COLO829 (cell line): ENCODE measurements around the gene SLC12A1.
A peak's percentile ranks its signal among the peaks of the same experiment; 100 is the strongest.

Experiments used
- DNase-seq: peaks from one replicate; pipeline ENCODE4 v3.0.0; 2012; ENCODE audit warnings: low spot score

The SLC12A1 gene

DNA sequence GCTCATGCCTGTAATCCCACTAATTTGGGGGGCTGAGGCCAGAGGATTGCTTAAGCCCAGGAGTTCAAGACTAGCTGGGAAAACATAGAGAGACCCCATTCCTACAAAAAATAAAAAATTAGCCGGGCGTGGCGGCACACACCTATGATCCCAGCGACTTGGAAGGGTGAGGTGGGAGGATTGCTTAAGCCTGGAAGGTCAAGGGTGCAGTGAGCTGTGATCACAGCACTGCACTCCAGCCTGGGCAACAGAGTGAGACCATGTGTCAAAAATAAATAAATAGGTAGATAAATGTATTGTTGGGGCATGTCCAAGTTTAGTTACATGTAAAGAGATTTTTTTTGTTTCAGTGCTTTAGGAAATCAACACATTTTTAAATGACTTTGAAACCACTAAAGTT lies 36.4 kb downstream of the SLC12A1 start:
- no peak for DNase-seq

DNA sequence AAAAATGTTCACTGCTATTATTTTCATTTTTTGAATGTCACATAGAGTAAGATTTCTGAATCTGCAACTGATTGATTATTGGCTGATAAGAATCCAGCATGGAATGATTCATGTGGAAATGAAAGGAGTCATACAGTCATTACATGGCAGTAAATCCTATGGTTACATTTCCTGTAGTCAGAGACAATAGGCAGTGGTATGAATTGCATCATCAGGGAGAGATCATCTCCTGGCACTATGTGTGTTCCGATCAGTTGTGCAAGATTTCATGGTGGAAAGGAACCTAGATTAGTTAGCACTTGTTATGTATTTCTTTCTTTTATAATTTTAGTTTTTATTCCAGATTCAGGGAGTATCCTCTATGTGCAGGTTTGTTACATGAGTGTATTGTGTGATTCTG lies 38.8 kb downstream of the SLC12A1 start:
- no peak for DNase-seq

DNA sequence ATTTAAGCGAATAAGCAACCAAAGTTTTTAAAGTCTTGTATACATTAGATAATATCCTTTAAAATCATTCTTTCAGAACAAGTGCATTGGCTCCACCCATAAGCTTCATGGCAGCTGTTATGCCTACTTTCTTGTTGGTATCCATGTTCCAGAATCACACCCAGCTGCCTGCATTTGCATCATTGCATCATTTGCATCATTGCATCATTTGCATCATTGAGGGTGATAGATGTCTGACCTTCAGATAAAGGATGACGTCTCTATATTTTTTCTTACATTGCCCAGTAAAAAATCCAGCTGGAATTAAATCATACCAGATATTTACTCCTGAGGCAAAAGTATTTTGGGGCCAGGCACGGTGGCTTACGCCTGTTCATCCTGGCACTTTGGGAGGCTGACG lies 42.3 kb downstream of the SLC12A1 start:
- no peak for DNase-seq

DNA sequence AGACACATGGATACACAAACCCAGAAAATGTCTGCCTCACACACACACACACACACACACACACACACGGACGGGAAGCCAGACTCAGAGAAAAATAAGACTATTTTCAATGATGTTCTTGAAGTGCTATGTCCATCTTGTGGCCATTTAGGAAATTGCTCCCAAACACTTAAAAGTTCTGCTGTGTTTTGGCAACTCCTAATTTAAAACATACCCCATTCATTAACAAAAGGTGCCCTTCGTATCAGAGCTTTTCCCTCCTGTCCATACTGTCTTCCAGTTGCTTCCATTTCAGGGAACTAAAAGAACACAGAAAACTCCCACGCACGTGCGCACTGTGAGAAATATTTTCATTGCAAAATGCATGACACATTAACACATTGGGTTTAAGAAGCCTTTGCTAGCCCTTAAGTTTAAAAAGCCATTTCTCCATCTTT lies 44.6 kb downstream of the SLC12A1 start:
- peak; percentile 30 for DNase-seq

DNA sequence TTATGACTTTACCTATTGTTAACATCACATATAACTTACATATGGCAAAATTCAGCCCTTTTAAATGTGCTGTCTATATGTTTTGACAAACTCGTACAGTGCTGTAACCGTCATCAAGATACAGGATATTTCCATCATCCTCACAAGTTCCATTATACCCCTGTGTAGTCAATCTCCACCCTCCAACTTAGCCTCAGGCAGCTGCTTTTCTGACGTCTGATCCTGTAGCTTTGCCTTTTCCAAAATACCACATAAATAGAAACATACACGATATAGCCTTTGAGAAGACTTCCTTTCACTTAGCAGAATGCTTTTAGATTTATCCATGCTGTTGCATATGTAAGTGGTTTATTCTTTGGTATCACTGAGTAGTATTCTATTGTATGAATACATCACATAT lies 47.1 kb downstream of the SLC12A1 start:
- DNase-seq = no peak

DNA sequence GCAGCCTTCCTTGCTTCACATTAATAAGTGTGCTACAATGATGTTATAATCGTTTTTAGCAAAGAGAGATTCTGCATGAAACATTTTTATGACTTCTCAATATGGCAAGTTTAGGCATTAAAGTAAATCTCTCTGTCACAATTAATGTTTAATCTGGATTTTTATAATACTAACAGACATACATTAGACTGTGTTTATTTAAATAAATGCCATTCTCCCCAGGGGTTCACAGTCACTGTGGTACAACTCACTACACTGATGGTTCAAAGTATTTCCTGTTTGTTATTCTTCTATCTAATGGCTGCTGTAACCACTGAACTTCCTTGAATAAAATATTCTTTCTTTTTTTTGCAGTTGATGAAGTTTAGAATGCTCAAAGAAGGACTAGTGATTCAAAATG lies 59.0 kb downstream of the SLC12A1 start:
- DNase-seq = no peak

DNA sequence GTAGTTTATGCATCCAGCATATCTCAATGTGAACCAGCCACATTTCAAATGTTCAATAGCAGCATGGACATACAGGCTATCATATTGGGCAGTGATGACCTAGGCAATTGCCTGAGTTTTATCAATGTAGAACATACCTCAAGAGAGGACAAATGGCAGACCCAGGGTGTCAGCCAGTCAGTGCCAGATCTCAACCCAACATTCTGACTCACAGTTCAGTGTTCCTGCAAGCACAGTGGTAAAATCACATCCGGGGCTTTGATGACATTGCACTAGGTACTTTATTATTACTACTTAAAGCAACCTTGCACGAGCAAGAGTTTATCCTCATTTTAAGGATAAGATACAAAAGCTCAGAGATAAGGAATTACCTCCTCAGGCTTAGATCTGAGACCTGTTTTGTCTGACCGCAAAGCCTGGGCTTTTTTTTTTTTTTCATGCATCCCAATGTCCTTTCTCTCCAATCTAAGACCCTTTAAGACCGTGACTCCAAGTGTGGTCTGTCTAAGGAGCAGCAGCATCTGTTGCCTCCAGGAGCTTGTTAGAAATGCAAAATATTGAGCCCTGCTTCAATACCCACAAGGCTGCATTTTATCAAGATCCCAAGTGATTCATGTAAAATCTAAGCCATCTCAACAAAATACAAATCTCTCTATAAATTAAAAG lies 60.1 kb downstream of the SLC12A1 start:
- no peak for DNase-seq

DNA sequence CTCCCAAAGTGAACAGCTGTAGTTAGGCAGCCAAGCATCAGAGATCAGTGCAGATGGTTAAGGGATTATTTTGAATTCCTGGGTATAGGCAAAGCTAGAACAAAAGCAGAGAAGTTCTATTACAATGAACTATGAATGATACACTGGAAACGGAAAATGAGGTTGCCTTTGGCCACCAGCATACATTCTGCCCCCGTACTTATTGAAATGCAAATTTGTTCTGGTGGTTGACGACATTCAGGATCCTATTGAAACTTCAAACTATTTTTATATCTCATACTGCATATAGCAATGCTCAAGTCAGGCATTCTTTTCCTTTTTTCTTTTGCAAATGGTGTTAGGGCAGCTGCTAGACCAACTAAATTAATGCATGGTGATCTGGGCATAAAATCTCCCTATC lies 61.7 kb downstream of the SLC12A1 start:
- DNase-seq = no peak

DNA sequence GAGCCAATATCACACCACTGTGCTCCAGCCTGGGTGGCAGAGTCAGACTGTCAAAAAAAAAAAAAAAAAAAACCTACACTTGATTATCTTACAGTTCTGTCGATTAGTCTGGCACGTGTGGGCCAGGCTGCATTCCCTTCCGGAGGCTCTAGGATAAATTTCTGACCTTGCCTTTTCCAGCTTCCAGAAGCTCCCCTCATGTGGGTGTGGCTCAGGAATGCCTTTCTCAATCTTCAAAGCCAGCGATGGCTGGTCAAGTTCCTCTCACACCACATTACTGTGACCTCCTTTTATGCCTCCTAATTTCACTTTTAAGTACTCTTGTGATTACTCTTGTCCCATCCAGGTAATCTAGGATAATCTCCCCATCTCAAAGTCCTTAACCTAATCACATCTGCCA lies 66.9 kb downstream of the SLC12A1 start:
- no peak for DNase-seq

DNA sequence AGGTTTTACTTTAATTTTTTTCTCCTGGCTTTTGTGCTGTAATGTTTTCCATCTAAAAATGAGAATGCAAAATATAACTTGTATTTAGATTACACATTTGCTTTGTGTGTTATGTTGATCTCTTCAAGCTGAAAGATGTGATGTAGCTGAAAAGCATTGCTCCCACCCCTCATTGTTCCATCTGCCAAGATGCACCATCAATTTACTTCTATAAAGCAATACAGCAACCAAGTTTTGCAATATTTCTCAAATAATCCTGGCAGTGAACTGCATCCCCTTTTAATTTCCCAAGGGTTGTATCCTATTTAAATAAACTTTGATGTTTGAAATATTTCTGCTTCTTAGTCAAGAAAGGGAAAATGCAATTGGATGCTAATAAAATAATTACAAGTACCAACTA lies 72.6 kb downstream of the SLC12A1 start:
- no peak for DNase-seq

DNA sequence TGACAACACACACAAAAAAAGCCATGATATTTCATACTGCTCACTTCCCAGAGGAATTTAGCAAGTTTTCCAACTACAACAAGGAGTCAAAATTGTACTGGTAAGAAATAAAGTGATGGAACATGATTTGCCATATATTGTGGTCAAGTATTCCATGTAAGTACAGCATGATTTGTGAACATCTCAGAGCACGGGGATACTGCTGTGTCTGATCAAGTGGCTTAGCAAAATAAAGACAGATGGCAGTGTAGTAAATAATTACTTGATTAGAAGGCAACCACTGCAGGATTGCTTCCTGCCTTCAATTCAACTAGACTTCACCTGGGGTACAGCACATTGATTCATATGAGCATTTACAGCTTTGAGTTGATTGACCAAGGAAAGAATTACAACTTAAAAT lies 73.5 kb downstream of the SLC12A1 start:
- no peak for DNase-seq

DNA sequence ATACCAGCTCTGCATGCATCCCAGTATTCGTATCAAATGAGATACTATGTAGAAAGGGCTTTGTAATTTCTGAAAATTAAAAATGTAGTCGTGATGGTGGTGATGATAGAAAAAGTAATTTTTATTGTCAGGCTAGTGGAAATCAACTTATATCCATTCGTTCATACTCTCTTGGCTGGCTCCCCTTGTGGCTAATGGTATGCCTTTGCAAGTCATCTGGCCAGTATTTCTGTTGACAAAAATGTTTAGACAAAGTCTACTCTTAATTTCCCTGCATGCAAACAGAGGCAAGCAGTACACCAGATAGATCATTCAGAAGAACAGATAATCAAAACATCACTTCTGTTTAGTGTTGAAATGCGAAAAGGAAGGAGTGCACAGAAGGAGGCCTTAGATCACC lies 75.6 kb downstream of the SLC12A1 start:
- no peak for DNase-seq

DNA sequence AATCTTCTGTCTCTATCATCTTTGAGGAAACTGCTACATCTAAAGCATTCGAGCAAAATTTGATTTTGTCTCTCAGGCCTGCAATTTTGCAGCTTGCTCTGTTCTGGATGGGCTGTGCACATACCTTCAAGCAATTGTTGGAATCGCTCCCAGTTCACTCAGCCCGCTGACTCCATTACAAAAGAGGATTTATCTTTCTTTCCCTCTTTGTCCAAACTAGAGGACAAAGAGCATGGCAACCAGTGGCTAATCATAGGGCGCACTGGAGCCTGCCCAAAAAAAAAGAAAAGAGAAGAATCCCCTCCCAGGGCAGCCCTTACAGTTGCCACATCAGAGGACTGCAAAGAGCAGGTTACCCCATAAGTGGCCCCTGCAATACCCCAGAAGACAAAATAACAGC lies 76.1 kb downstream of the SLC12A1 start:
- no peak for DNase-seq

DNA sequence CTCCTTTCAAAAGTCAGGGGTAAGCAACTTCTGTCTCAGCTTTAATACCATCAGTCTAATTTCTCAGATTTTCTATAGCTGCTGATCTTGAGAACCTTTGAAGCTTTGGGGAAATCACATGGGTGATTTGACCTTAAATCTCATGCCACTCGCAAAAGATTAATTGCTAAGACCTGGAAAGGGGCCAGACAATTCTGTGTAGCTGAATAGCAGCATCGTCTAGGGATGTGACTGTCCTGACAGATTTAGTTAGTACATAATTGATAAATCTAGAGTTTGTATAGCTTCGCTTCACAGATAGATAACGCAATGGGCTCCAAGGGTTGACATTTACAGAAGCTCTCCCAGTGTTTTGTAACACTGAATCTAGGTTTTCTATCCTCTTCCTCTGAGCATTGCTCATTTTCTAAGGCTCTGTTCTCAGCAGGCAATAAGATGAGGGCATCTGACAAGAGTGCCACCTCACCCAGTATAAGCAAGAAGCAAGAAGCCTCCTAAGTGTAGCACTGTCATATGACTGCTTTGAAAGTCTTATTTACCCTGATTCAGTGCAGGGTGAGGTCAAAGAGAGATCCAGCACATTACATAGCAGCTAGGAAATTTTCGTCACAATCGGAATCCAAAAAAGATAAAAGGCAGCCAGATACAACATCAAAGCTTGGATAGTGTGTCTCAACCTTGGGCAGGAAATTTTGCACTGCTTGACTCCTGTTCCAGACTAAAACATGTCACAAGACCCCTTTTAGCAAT lies 77.5 kb downstream of the SLC12A1 start:
- DNase-seq = no peak

DNA sequence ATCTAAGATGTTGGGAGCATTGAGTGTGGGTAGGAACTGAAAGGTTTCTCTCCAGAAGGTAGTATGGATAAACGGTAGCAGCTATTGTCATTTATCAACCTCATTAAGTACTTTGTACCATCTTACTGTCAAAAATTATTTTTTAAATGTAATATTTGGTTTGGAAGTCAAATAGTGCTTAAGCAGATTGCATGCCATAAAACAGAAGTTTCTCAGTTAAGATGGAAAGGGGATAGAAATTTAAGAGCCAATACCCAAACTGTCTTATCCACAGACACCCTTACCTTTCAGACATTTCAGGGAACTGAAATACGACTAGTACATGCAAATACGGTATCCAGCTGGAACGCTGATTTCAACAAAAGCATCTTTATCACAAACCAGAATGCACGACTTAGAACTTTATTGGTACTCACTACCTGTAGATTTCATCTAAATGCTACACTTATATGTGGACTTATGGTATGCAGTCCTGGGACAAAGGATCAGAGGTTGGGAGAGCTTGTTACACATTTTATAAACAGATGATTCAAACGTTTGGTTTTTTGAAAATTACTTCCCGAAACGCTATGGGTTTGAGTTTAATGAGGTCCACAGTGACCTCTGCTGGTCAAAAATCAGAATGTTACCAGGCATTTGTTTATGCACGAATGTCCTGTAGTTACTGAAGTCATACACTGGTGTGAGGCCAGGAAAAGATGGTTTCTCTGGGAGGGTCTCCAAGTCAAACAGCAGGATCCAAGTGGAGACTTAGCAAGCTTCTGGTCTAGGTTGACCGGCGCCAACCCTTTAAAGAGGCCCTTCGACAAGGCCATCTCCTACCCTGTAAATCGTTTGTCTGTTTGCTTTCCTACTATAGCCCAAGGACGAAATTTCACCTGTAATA lies 79.5 kb downstream of the SLC12A1 start:
- peak; percentile 65 for DNase-seq

DNA sequence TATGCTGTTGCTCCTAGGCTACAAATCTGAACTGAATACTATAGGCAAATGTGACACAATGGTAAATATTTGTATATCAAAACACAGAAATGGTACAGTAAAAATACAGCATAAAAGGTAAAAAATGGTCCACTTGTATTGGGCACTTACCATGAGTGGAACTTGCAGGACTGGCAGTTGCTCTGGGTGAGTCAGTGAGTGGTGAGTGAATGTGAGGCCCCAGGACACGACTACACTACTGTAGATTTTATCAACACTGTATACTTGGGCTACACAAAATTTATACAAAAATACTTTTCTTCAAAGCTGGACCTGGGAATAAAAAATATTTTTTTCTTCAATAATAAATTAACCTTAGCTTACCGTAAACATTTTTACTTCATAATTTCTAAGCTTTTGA lies 83.5 kb downstream of the SLC12A1 start:
- DNase-seq = no peak

DNA sequence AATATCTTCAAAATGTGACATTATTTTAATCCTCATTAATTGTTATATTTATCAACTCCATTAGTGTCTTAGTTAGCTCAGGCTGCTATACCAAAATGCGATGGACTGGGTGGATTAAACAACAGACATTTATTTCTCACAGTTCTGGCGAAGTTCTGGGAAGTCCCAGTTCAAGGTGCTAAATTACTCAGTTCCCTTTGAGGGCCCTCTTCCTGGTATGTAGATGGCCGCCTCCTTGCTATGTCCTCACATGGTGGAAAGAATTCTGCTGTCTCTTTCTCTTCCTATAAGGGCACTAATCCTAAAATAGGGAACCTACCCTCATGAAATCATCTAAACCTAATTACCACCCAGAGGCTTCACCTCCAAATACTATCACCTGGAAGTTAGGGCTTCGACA lies 86.4 kb downstream of the SLC12A1 start:
- no peak for DNase-seq

DNA sequence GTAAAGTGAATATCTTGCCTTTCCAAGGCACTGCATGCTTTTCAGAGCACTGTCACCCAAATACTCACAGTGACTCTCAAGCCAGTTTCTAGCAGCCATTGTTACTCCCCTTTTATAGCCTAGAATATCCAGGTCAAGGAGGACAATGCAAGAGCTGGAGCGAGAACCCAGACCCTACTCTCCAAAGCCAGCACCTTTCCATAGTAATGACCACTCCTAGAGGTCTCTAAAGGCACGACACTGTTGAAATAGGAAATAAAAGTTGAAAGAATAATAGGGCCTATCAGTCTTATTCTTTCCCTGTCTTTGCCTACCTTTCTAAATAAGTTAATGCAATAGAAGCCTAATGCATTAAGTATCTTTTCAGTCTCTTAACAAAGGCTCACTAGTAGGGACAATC lies 91.6 kb downstream of the SLC12A1 start:
- no peak for DNase-seq

DNA sequence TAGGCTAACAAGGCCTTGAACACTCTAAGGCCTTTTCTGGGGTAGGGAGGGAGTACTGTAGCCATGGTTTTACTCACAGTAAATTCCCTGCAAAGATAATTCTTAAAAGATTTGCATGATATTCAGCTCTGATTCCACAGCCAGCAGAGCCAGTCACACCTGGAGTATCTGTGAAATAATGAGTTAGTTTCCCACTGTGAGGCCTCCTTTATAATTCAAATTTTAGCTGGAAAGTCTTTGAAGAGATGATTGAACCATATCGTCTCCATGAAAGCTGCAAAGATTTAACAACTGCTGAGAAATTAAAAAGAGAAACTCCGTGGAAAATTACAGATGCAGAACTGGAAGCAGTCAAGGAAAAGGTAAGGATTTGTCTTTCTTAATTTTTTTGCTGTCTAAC lies 92.8 kb downstream of the SLC12A1 start:
- DNase-seq = no peak

DNA sequence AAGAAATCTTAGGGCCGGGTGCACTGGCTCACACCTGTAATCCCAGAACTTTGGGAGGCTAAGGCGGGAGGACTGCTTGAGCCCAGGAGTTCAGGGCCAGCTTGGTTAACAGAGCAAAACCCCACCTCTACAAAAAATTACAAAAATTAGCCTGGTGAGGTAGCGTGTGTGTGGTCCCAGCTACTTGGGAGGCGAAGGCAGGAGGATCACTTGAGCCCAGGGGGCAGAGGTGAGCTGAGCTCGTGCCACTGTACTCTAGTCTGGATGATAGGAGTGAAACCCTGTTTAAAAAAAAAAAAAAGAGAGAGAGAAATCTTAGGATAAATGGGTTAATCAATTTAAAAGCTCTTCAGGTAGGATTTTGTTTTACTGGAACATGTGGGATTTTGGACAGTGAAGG lies 93.9 kb downstream of the SLC12A1 start:
- no peak for DNase-seq

DNA sequence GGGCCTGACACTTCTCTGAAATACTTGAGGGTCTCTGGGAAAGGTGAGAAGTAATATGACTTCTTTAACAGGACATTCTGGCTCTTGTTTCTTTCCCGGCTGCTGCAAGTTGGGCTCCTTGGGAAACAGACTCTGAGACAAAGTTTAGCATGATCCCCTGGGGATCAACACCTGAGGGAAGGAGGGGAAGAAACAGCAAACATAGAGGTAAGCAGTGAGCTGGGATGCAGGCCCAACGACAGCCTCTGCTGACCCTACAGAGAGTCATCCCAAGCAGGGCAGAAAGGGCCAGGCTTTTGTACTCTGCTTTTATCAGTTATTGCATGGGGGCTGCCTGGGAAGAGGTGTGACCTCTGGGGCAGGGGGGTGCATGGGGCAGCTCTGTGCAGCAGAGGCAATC lies 98.3 kb downstream of the SLC12A1 start:
- no peak for DNase-seq

DNA sequence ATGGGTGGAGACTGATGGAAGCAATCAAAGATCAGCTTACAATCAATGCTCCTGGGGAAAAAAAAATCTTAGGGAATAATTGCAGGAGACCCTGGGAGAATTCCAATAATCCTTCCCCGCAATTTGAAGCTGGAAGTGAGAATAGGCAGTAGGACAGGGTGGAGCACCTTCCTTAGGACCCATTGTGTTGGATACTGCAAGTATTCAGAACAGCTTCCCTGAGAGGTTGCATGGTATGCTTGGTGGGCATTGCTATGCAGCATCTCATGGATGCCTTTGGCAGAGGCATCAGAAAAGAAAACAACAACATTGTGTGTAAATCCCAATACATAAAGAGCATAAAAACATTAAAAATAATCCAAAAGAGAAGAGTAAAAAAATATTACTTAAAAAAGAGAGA lies 100.5 kb downstream of the SLC12A1 start:
- DNase-seq = no peak

DNA sequence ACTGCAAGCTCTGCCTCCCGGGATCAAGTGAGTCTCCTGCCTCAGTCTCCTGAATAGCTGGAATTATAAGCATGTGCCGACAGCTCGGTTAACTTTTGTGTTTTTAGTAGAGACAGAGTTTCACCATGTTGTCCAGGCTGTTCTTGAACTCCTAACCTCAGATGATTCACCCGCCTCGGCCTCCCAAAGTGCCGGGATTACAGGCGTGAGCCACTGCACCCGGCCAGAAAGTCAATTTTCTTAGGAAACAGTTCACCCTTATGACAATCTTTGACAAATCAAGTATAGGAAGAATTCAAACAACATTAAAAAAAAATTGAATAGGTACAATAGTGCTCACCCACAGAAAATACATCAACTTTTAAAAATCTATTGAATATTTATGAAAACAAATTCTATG lies 101.5 kb downstream of the SLC12A1 start:
- no peak for DNase-seq
